Activated CD8-positive, alpha-beta T cell treated with anti-CD3 and anti-CD28 coated beads for 36 hours (primary cell): ENCODE measurements around the gene TNKS1BP1. TPM values are rescaled to one million over a fixed set of nuclear protein-coding genes. Genes with fewer than 3 reads are reported as not detected.

ENCODE experiments used
- ATAC-seq: fragments of 200-7000 bp; cut with Tn5 transposase; one replicate; pipeline ENCODE4 v1.10.0; 2021; ENCODE audit warnings: mild to moderate bottlenecking, moderate library complexity
- CTCF ChIA-PET: fragments of 350-600 bp; sonication (Branson Sonifier 250); formaldehyde crosslinking; loops from one replicate; lab custom pipeline; 2021; ENCODE audit warnings: antibody characterized with exemption; lab: Charles Lee
- POLR2A ChIA-PET: fragments of 350-600 bp; sonication (Branson Sonifier 250); formaldehyde crosslinking; loops from one replicate; lab custom pipeline; 2021; ENCODE audit warnings: antibody characterized with exemption; lab: Charles Lee
- DNase-seq: peaks from one replicate; pipeline ENCODE4 v3.0.0-alpha.2; 2020
- H3K27ac Mint-ChIP-seq: one replicate; pipeline ENCODE4 v1.8.0; 2021; ENCODE audit warnings: mild to moderate bottlenecking, mixed read lengths
- H3K27me3 Mint-ChIP-seq: one replicate; pipeline ENCODE4 v1.8.0; 2021; ENCODE audit warnings: mixed read lengths
- H3K36me3 Mint-ChIP-seq: one replicate; pipeline ENCODE4 v1.8.0; 2021; ENCODE audit warnings: low read depth, mixed read lengths
- H3K4me1 Mint-ChIP-seq: one replicate; pipeline ENCODE4 v1.8.0; 2021; ENCODE audit warnings: low read depth, mixed read lengths
- H3K4me3 Mint-ChIP-seq: one replicate; pipeline ENCODE4 v1.8.0; 2021; ENCODE audit warnings: mild to moderate bottlenecking, moderate library complexity, mixed read lengths
- H3K9me3 Mint-ChIP-seq: one replicate; pipeline ENCODE4 v1.8.0; 2021; ENCODE audit warnings: mixed read lengths
- CTCF ChIP-seq: fragments of 200-600 bp; IDR thresholded peaks from one replicate; pipeline ENCODE4 v1.8.0; 2022; ENCODE audit warnings: antibody characterized with exemption, mild to moderate bottlenecking
- intact Hi-C: fragments of 100-400 bp; cut with micrococcal nuclease; formaldehyde crosslinking; loops from one replicate; pipeline ENCODE4 v1.10.0; 2022
- total RNA-seq, 2 experiments: library from RNA; stranded (reverse); gene quantifications; one replicate each; pipeline ENCODE4 v1.2.3, GENCODE V29; 2021

The TNKS1BP1 gene
- total RNA-seq, 2 experiments from 2014 or later: 18.4 to 23.2 TPM

GRCh38 chr11:57273448-57274058 lies 51.2 kb downstream of the TNKS1BP1 start:
- CTCF ChIA-PET: interaction anchor here (1.1 to 2.1 kb wide), 3 partner anchors 13 to 432 kb away, joined by 3 to 8 read pairs (median 6); no protein-coding TSS in a partner anchor
- peaks cover 31% of the 10 kb centered on the region for H3K27me3 Mint-ChIP-seq
- POLR2A ChIA-PET: no interaction called here
- peaks cover 6% of the 10 kb centered on the region for H3K9me3 Mint-ChIP-seq
- intact Hi-C loops: no loop called here
- ATAC-seq: no peak
- no peak overlapping the region for H3K27ac Mint-ChIP-seq
- DNase-seq: no peak
- H3K4me3 Mint-ChIP-seq: no peak overlapping the region
- H3K4me1 Mint-ChIP-seq: peaks cover 1% of the 10 kb centered on the region
- TF ChIP-seq CTCF: no peak
- H3K36me3 Mint-ChIP-seq: no peaks in the 10 kb centered on the region

GRCh38 chr11:57269571-57270021 lies 55.2 kb downstream of the TNKS1BP1 start:
- POLR2A ChIA-PET: no interaction called here

GRCh38 chr11:57266157-57266556 lies 58.6 kb downstream of the TNKS1BP1 start:
- ChIA-PET POLR2A (no interaction called here), CTCF (no interaction called here)
- intact Hi-C loops: no loop called here
- H3K27me3 Mint-ChIP-seq: peaks cover 13% of the 10 kb centered on the region
- no peak overlapping the region for H3K4me3 Mint-ChIP-seq
- no peak for TF ChIP-seq CTCF
- DNase-seq (no peak), ATAC-seq (no peak)
- no peak overlapping the region for H3K27ac Mint-ChIP-seq
- peaks cover 20% of the 10 kb centered on the region for H3K9me3 Mint-ChIP-seq
- H3K36me3 Mint-ChIP-seq: no peaks in the 10 kb centered on the region
- H3K4me1 Mint-ChIP-seq: no peaks in the 10 kb centered on the region

More at GRCh38 chr11:57269571-57270021, 55.2 kb downstream of the TNKS1BP1 start:
- ATAC-seq: no peak
- peaks cover 26% of the 10 kb centered on the region for H3K9me3 Mint-ChIP-seq
- CTCF ChIA-PET: interaction anchor here (1.6 kb wide), 1 partner anchor 20 kb away, joined by 10 read pairs; no protein-coding TSS in a partner anchor
- TF ChIP-seq CTCF: no peak
- H3K4me3 Mint-ChIP-seq: no peak overlapping the region
- intact Hi-C loops: no loop called here
- H3K27me3 Mint-ChIP-seq: peaks cover 14% of the 10 kb centered on the region
- DNase-seq: no peak
- H3K36me3 Mint-ChIP-seq: no peaks in the 10 kb centered on the region
- H3K27ac Mint-ChIP-seq: no peak overlapping the region
- H3K4me1 Mint-ChIP-seq: no peaks in the 10 kb centered on the region

- CTCF ChIA-PET: interaction anchor here (0.9 to 2.1 kb wide), 2 partner anchors 10 to 14 kb away, joined by 3 to 10 read pairs; no protein-coding TSS in a partner anchor
These were observed 61.4 kb downstream of the TNKS1BP1 start for GRCh38 chr11:57263351-57263750.

More at GRCh38 chr11:57263351-57263750, 61.4 kb downstream of the TNKS1BP1 start:
- POLR2A ChIA-PET: interaction anchor here (0.5 to 0.9 kb wide), 2 partner anchors 62 to 153 kb away, joined by 3 to 4 read pairs; partner anchors contain the start of gene TNKS1BP1
- peaks cover 5% of the 10 kb centered on the region for H3K27me3 Mint-ChIP-seq
- DNase-seq (no peak), ATAC-seq (no peak)
- intact Hi-C loops: no loop called here
- no peaks in the 10 kb centered on the region for H3K36me3 Mint-ChIP-seq
- no peak overlapping the region for H3K4me3 Mint-ChIP-seq
- TF ChIP-seq CTCF: no peak
- H3K4me1 Mint-ChIP-seq: no peaks in the 10 kb centered on the region
- no peak overlapping the region for H3K27ac Mint-ChIP-seq
- H3K9me3 Mint-ChIP-seq: peaks cover 19% of the 10 kb centered on the region
